Measurements from ENCODE around the gene LAMB1. TPM values are rescaled to one million over a fixed set of nuclear protein-coding genes. Genes with fewer than 3 reads are reported as not detected.

Gene LAMB1
- total RNA-seq, 5 donors from 2014 or later (not counting 1 experiment from before 2014, with no cell fraction given): 0.56 to 1.4 (median 1.0) TPM; not detected in 2

DNA sequence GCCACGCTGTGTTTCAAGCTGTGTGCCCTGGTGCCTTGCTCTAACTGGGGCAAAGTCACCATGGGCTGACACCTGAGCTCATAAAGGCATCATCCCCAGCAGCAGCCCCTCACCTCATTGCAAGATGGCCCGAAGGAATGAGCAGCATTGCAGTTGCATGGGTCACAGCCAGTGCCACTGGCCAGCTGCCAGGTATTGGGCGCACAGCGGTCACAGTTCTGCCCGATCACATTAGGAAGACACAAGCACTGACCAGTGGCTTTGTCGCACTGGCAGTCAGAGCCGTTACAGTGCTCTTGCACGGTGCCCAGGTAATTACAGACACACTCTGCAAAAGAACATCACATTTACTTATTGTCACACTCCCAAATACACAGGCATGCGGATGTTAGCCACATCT, 51.1 kb downstream of the LAMB1 start:
- Mint-ChIP-seq H3K4me1 (no peaks in the 10 kb centered on the region), H3K9me3 (no peaks in the 10 kb centered on the region), H3K36me3 (no peaks in the 10 kb centered on the region), H3K27me3 (peaks cover 5 to 7% of the 10 kb centered on the region in 2 donors), H3K4me3 (no peak overlapping the region), H3K27ac (no peak overlapping the region)
- no peaks in the 10 kb centered on the region for H3K4me1 ChIP-seq (ENCODE audit: control insufficient read depth in 1 of 2, extremely low read depth in 1 of 2, insufficient read depth in 2 of 2, low read length in 2 of 2)
- WGBS (ENCODE audit: insufficient coverage): 91% methylated on average over 8 of the region's 9 CpGs
- H3K36me3 ChIP-seq (ENCODE audit: control insufficient read depth in 2 of 2, extremely low read depth in 1 of 2, insufficient read depth in 1 of 2, low read length in 1 of 2): no peaks in the 10 kb centered on the region
- no peak overlapping the region for H3K27ac ChIP-seq (ENCODE audit: low read length)
- ATAC-seq (replicated peaks in 1 of 4) (no peak), DNase-seq (no peak)
- ChIA-PET CTCF (no interaction called here), POLR2A (interaction anchor here in 1 of 2 donors (0.8 kb wide), 1 partner anchor 209 kb away, joined by 5 read pairs; no protein-coding TSS in a partner anchor)
- no peak overlapping the region for H3K4me3 ChIP-seq (ENCODE audit: control insufficient read depth in 1 of 2, extremely low read depth in 1 of 2, low read length in 1 of 2)
- peaks cover 0 to 5% of the 10 kb centered on the region in 2 experiments for H3K27me3 ChIP-seq (replicated peaks in 1 of 2; ENCODE audit: control insufficient read depth in 2 of 2, extremely low read depth in 1 of 2, insufficient read depth in 2 of 2, low read length in 1 of 2)
- no peaks in the 10 kb centered on the region for H3K9me3 ChIP-seq

GRCh38 chr7:107951172-107951787, 51.7 kb downstream of the LAMB1 start:
- no peak overlapping the region for H3K4me3 ChIP-seq (ENCODE audit: control insufficient read depth in 1 of 2, extremely low read depth in 1 of 2, low read length in 1 of 2)
- 85% methylated on average over 10 of the region's 14 CpGs for WGBS (ENCODE audit: insufficient coverage)
- H3K4me1 ChIP-seq (ENCODE audit: control insufficient read depth in 1 of 2, extremely low read depth in 1 of 2, insufficient read depth in 2 of 2, low read length in 2 of 2): no peaks in the 10 kb centered on the region
- Mint-ChIP-seq H3K36me3 (no peaks in the 10 kb centered on the region), H3K27me3 (peaks cover 1 to 3% of the 10 kb centered on the region in 2 donors), H3K27ac (no peak overlapping the region), H3K9me3 (no peaks in the 10 kb centered on the region), H3K4me3 (no peak overlapping the region), H3K4me1 (no peaks in the 10 kb centered on the region)
- no peaks in the 10 kb centered on the region for H3K36me3 ChIP-seq (ENCODE audit: control insufficient read depth in 2 of 2, extremely low read depth in 1 of 2, insufficient read depth in 1 of 2, low read length in 1 of 2)
- no peak overlapping the region for H3K27ac ChIP-seq (ENCODE audit: low read length)
- H3K9me3 ChIP-seq: no peaks in the 10 kb centered on the region
- no peak for DNase-seq
- no peak for ATAC-seq (replicated peaks in 1 of 4)
- peaks cover 0 to 1% of the 10 kb centered on the region in 2 experiments for H3K27me3 ChIP-seq (replicated peaks in 1 of 2; ENCODE audit: control insufficient read depth in 2 of 2, extremely low read depth in 1 of 2, insufficient read depth in 2 of 2, low read length in 1 of 2)
- ChIA-PET CTCF (no interaction called here), POLR2A (no interaction called here)

- no peaks in the 10 kb centered on the region for H3K27me3 Mint-ChIP-seq
- no peaks in the 10 kb centered on the region for H3K36me3 Mint-ChIP-seq
- no peaks in the 10 kb centered on the region for H3K27me3 ChIP-seq (replicated peaks in 1 of 2; ENCODE audit: control insufficient read depth in 2 of 2, extremely low read depth in 1 of 2, insufficient read depth in 2 of 2, low read length in 1 of 2)
- CTCF ChIA-PET: no interaction called here
- no peaks in the 10 kb centered on the region for H3K9me3 Mint-ChIP-seq
- H3K27ac ChIP-seq (ENCODE audit: low read length): no peak overlapping the region
- no peak overlapping the region for H3K4me3 ChIP-seq (ENCODE audit: control insufficient read depth in 1 of 2, extremely low read depth in 1 of 2, low read length in 1 of 2)
- H3K27ac Mint-ChIP-seq: no peak overlapping the region
- POLR2A ChIA-PET: interaction anchor here in 1 of 2 donors (0.7 kb wide), 1 partner anchor 638 kb away, joined by 3 read pairs; no protein-coding TSS in a partner anchor
- 60% methylated on average over 1 of the region's 1 CpG for WGBS (ENCODE audit: insufficient coverage)
- H3K9me3 ChIP-seq: no peaks in the 10 kb centered on the region
- no peak for ATAC-seq (replicated peaks in 1 of 4)
- no peaks in the 10 kb centered on the region for H3K4me1 Mint-ChIP-seq
- H3K4me3 Mint-ChIP-seq: no peak overlapping the region
- no peaks in the 10 kb centered on the region for H3K36me3 ChIP-seq (ENCODE audit: control insufficient read depth in 2 of 2, extremely low read depth in 1 of 2, insufficient read depth in 1 of 2, low read length in 1 of 2)
- no peak for DNase-seq
- H3K4me1 ChIP-seq (ENCODE audit: control insufficient read depth in 1 of 2, extremely low read depth in 1 of 2, insufficient read depth in 2 of 2, low read length in 2 of 2): no peaks in the 10 kb centered on the region
Observed at GRCh38 chr7:107949443-107949935, 53.5 kb downstream of the LAMB1 start.

DNA sequence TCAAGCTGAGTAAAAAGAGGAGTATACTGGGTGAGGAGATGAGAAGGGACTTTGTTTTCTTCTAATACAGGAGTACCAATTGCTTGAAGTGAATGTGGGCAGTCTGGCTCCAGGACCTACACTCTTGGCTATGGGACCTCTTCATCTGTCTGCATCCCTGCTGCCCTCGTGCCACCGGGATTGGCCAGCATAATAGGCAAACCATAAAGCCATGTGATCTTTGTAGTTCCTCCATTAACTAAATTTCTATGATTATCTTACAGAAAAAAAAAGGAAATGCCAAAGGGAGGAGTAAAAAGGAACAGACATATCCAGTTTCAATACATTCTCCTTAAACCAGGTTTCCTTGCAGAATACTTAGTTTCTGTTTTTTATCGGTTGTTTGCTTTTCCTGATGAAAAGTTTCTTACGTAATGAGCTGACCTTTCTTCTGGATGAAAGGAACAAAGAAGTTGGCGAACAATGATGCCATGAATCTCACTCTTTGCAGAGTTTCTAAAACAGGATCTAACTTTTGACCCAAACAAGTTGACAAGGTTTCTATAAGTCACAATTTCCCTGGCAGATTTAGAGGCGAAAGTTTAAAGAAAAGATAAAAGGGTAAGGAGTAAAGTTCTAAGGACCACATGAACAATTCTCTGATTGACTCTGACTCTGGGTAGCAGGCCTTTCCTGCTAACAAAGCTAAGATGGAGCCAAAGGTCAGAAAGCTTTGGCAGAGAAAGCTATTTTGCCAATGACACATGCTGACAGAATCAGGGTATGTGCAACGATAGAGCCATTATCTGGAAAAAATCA, 54.1 kb downstream of the LAMB1 start:
- WGBS (ENCODE audit: insufficient coverage): 90% methylated on average over 1 of the region's 7 CpGs
- Mint-ChIP-seq H3K4me1 (no peaks in the 10 kb centered on the region), H3K4me3 (no peak overlapping the region), H3K36me3 (no peaks in the 10 kb centered on the region), H3K9me3 (no peaks in the 10 kb centered on the region), H3K27ac (no peak overlapping the region), H3K27me3 (no peaks in the 10 kb centered on the region)
- POLR2A ChIA-PET: interaction anchor here in 1 of 2 donors (0.7 kb wide), 1 partner anchor 637 kb away, joined by 3 read pairs; no protein-coding TSS in a partner anchor
- CTCF ChIA-PET: no interaction called here
- Histone ChIP-seq H3K9me3 (no peaks in the 10 kb centered on the region), H3K4me3 (ENCODE audit: control insufficient read depth in 1 of 2, extremely low read depth in 1 of 2, low read length in 1 of 2) (no peak overlapping the region), H3K27ac (ENCODE audit: low read length) (no peak overlapping the region), H3K27me3 (replicated peaks in 1 of 2; ENCODE audit: control insufficient read depth in 2 of 2, extremely low read depth in 1 of 2, insufficient read depth in 2 of 2, low read length in 1 of 2) (no peaks in the 10 kb centered on the region), H3K4me1 (ENCODE audit: control insufficient read depth in 1 of 2, extremely low read depth in 1 of 2, insufficient read depth in 2 of 2, low read length in 2 of 2) (no peaks in the 10 kb centered on the region), H3K36me3 (ENCODE audit: control insufficient read depth in 2 of 2, extremely low read depth in 1 of 2, insufficient read depth in 1 of 2, low read length in 1 of 2) (no peaks in the 10 kb centered on the region)
- no peak for ATAC-seq (replicated peaks in 1 of 4)
- DNase-seq: no peak

DNA sequence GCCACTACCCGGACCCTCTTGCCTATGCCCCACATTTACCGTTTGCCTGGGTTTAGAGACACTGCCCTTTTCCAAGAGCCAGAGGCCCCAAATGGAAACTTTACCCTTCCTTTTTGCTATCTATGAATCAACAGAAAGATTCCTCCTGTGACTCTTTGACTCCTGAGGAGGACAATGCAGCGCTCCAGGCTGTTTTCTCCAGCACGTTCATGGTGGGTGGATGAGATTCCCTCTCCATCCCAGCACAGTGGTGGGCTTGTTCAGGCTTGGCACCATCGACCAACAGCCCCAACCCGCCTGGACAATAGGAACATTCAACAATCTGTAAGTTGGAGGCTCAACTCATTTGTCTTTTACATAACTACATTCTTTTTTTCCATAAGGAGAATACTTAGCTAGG, 56.1 kb downstream of the LAMB1 start:
- Histone ChIP-seq H3K9me3 (no peaks in the 10 kb centered on the region), H3K4me3 (ENCODE audit: control insufficient read depth in 1 of 2, extremely low read depth in 1 of 2, low read length in 1 of 2) (no peak overlapping the region), H3K4me1 (ENCODE audit: control insufficient read depth in 1 of 2, extremely low read depth in 1 of 2, insufficient read depth in 2 of 2, low read length in 2 of 2) (no peaks in the 10 kb centered on the region), H3K27me3 (replicated peaks in 1 of 2; ENCODE audit: control insufficient read depth in 2 of 2, extremely low read depth in 1 of 2, insufficient read depth in 2 of 2, low read length in 1 of 2) (no peaks in the 10 kb centered on the region), H3K27ac (ENCODE audit: low read length) (no peak overlapping the region), H3K36me3 (ENCODE audit: control insufficient read depth in 2 of 2, extremely low read depth in 1 of 2, insufficient read depth in 1 of 2, low read length in 1 of 2) (no peaks in the 10 kb centered on the region)
- Mint-ChIP-seq H3K4me3 (no peak overlapping the region), H3K27ac (no peak overlapping the region), H3K9me3 (no peaks in the 10 kb centered on the region), H3K4me1 (no peaks in the 10 kb centered on the region), H3K27me3 (no peaks in the 10 kb centered on the region), H3K36me3 (peaks cover 4% of the 10 kb centered on the region)
- WGBS (ENCODE audit: insufficient coverage): no CpG with 5 or more reads among the region's 6 CpGs
- ATAC-seq (replicated peaks in 1 of 4): no peak
- ChIA-PET CTCF (no interaction called here), POLR2A (no interaction called here)
- DNase-seq: no peak

GRCh38 chr7:107946451-107946850, 56.5 kb downstream of the LAMB1 start:
- ChIA-PET CTCF (no interaction called here), POLR2A (no interaction called here)
- no peak overlapping the region for H3K4me3 ChIP-seq (ENCODE audit: control insufficient read depth in 1 of 2, extremely low read depth in 1 of 2, low read length in 1 of 2)
- H3K9me3 ChIP-seq: no peaks in the 10 kb centered on the region
- no peak overlapping the region for H3K4me3 Mint-ChIP-seq
- no peaks in the 10 kb centered on the region for H3K36me3 ChIP-seq (ENCODE audit: control insufficient read depth in 2 of 2, extremely low read depth in 1 of 2, insufficient read depth in 1 of 2, low read length in 1 of 2)
- H3K27me3 ChIP-seq (replicated peaks in 1 of 2; ENCODE audit: control insufficient read depth in 2 of 2, extremely low read depth in 1 of 2, insufficient read depth in 2 of 2, low read length in 1 of 2): no peaks in the 10 kb centered on the region
- H3K9me3 Mint-ChIP-seq: no peaks in the 10 kb centered on the region
- no peaks in the 10 kb centered on the region for H3K4me1 ChIP-seq (ENCODE audit: control insufficient read depth in 1 of 2, extremely low read depth in 1 of 2, insufficient read depth in 2 of 2, low read length in 2 of 2)
- H3K27ac ChIP-seq (ENCODE audit: low read length): no peak overlapping the region
- ATAC-seq (replicated peaks in 1 of 4): no peak
- no CpG with 5 or more reads among the region's 2 CpGs for WGBS (ENCODE audit: insufficient coverage)
- H3K4me1 Mint-ChIP-seq: no peaks in the 10 kb centered on the region
- no peaks in the 10 kb centered on the region for H3K27me3 Mint-ChIP-seq
- no peak for DNase-seq
- peaks cover 4% of the 10 kb centered on the region for H3K36me3 Mint-ChIP-seq
- no peak overlapping the region for H3K27ac Mint-ChIP-seq

All from T-cell (primary cell).